GM12873 (cell line): ENCODE results near the gene PLET1.

Experiments
- CTCF ChIP-seq: IDR thresholded peaks from 2 replicates; pipeline ENCODE4 v1.5.1; 2012; ENCODE audit warnings: low read depth, mild to moderate bottlenecking, moderate library complexity, low read length, control low read depth; ENCODE audit not compliant: insufficient read depth; ENCODE audit errors: missing control alignments

PLET1 gene

GRCh38 chr11:112260490-112260889 lies at the start of gene PLET1:
PLET1 (minus strand) TSS chr11:112260860; CDS start chr11:112260589, 271 bp downstream.
- TF ChIP-seq CTCF: no peak

- TF ChIP-seq CTCF: no peak
Measured at GRCh38 chr11:112310419-112310818, 49.8 kb upstream of the PLET1 start.

- no peak for TF ChIP-seq CTCF
Measured at GRCh38 chr11:112308651-112309050, 48.0 kb upstream of the PLET1 start.

- TF ChIP-seq CTCF: no peak
Measured at GRCh38 chr11:112307616-112308015, 47.0 kb upstream of the PLET1 start.

- TF ChIP-seq CTCF: no peak
Measured at GRCh38 chr11:112306230-112306629, 45.6 kb upstream of the PLET1 start.

GRCh38 chr11:112304914-112305313 lies 44.3 kb upstream of the PLET1 start:
- TF ChIP-seq CTCF: no peak

GRCh38 chr11:112303616-112304015 lies 43.0 kb upstream of the PLET1 start:
- TF ChIP-seq CTCF: no peak

- no peak for TF ChIP-seq CTCF
Measured at GRCh38 chr11:112302226-112302868, 41.7 kb upstream of the PLET1 start.
